Mesendoderm (in vitro differentiated cells): Measurements from ENCODE around the gene SSTR4.

Source experiments
- DNase-seq: peaks from one replicate; pipeline ENCODE4 v3.0.0; 2013
- H2AK5ac ChIP-seq: 2 replicates; pipeline ENCODE4 v1.6.1; 2013; ENCODE audit warnings: low read length, inconsistent platforms
- H2BK120ac ChIP-seq: 2 replicates; pipeline ENCODE4 v1.6.1; 2013; ENCODE audit warnings: low read depth, mild to moderate bottlenecking, low read length, moderate library complexity, mixed read lengths
- H2BK15ac ChIP-seq: replicated peaks from 2 replicates; pipeline ENCODE4 v1.6.1; 2013; ENCODE audit warnings: low read depth, mild to moderate bottlenecking, moderate library complexity
- H2BK5ac ChIP-seq: 2 replicates; pipeline ENCODE4 v1.6.1; 2013; ENCODE audit warnings: low read length, inconsistent platforms
- H3K18ac ChIP-seq: 2 replicates; pipeline ENCODE4 v1.6.1; 2013; ENCODE audit warnings: mild to moderate bottlenecking, low read length, mixed read lengths
- H3K23ac ChIP-seq: one replicate; pipeline ENCODE4 v1.6.1; 2013; ENCODE audit warnings: low read length
- H3K27ac ChIP-seq: 2 replicates; pipeline ENCODE4 v1.5.1; 2013; ENCODE audit warnings: low read depth, mild to moderate bottlenecking, inconsistent platforms, low read length, moderate library complexity
- H3K27me3 ChIP-seq: 2 replicates; pipeline ENCODE4 v1.6.1; 2013; ENCODE audit warnings: low read length, control low read depth, mild to moderate bottlenecking, inconsistent platforms; ENCODE audit not compliant: insufficient read depth, poor library complexity
- H3K36me3 ChIP-seq: 2 replicates; pipeline ENCODE4 v1.6.1; 2013; ENCODE audit warnings: low read length, inconsistent platforms; ENCODE audit not compliant: control insufficient read depth, insufficient read depth
- H3K4ac ChIP-seq: one replicate; pipeline ENCODE4 v1.6.1; 2013; ENCODE audit warnings: low read depth, mild to moderate bottlenecking, low read length, moderate library complexity
- H3K4me1 ChIP-seq: 2 replicates; pipeline ENCODE4 v1.6.1; 2013; ENCODE audit warnings: low read depth, low read length, inconsistent platforms; ENCODE audit not compliant: control insufficient read depth
- H3K4me2 ChIP-seq: 2 replicates; pipeline ENCODE4 v1.6.1; 2013; ENCODE audit warnings: low read length
- H3K4me3 ChIP-seq: 2 replicates; pipeline ENCODE4 v1.5.1; 2013; ENCODE audit warnings: mild to moderate bottlenecking, low read length
- H3K56ac ChIP-seq: one replicate; pipeline ENCODE4 v1.6.1; 2013; ENCODE audit warnings: low read length
- H3K79me1 ChIP-seq: 2 replicates; pipeline ENCODE4 v1.6.1; 2013; ENCODE audit warnings: low read length, inconsistent platforms
- H3K79me2 ChIP-seq: 2 replicates; pipeline ENCODE4 v1.6.1; 2013; ENCODE audit warnings: mild to moderate bottlenecking, low read length; ENCODE audit not compliant: control insufficient read depth, insufficient read depth
- H3K9ac ChIP-seq: 2 replicates; pipeline ENCODE4 v1.6.1; 2013; ENCODE audit warnings: low read length, inconsistent platforms
- H4K5ac ChIP-seq: one replicate; pipeline ENCODE4 v1.6.1; 2013; ENCODE audit warnings: low read length
- H4K8ac ChIP-seq: one replicate; pipeline ENCODE4 v1.6.1; 2013; ENCODE audit warnings: low read depth, mild to moderate bottlenecking, control low read depth, low read length, moderate library complexity
- WGBS: extraction: QIAGEN DNeasy Blood & Tissue Kit; methylation state at CpG from one replicate; pipeline ENCODE4 v1.1.7; 2013; ENCODE audit warnings: low lambda C conversion rate, missing lambda C conversion rate; ENCODE audit not compliant: insufficient coverage; ENCODE audit errors: extremely low coverage; 5-methylcytosine and 5-hydroxymethylcytosine counted together

The SSTR4 gene

GRCh38 chr20:23039136-23039875 is 4.2 kb downstream of the SSTR4 start:
- Histone ChIP-seq H2BK120ac (no peak overlapping the region), H3K18ac (no peak overlapping the region), H4K5ac (no peak overlapping the region), H3K79me2 (no peaks in the 10 kb centered on the region), H3K27me3 (peaks cover 2% of the 10 kb centered on the region), H3K4me1 (peaks cover 11% of the 10 kb centered on the region), H2AK5ac (no peak overlapping the region), H3K9ac (no peak overlapping the region), H3K56ac (no peak overlapping the region), H3K23ac (no peak overlapping the region), H3K79me1 (no peaks in the 10 kb centered on the region), H3K4me3 (no peak overlapping the region), H3K36me3 (no peaks in the 10 kb centered on the region), H3K4me2 (no peak overlapping the region), H2BK15ac (no peak overlapping the region), H3K4ac (no peak overlapping the region), H2BK5ac (no peak overlapping the region), H3K27ac (no peak overlapping the region), H4K8ac (no peak overlapping the region)
- no peak for DNase-seq
- WGBS, result no CpG with 5 or more reads among the region's 5 CpGs

GRCh38 chr20:23039885-23040508 is 4.9 kb downstream of the SSTR4 start:
- H4K8ac ChIP-seq, result no peak overlapping the region
- H3K4me2 ChIP-seq, result no peak overlapping the region
- H2BK5ac ChIP-seq, result no peak overlapping the region
- H3K79me2 ChIP-seq, result no peaks in the 10 kb centered on the region
- no peak overlapping the region for H3K9ac ChIP-seq
- H3K4me1 ChIP-seq, result peaks cover 11% of the 10 kb centered on the region
- no peaks in the 10 kb centered on the region for H3K27me3 ChIP-seq
- no peak overlapping the region for H3K56ac ChIP-seq
- H2BK120ac ChIP-seq, result no peak overlapping the region
- H3K4me3 ChIP-seq, result no peak overlapping the region
- H3K79me1 ChIP-seq, result no peaks in the 10 kb centered on the region
- no peak overlapping the region for H2BK15ac ChIP-seq
- no peaks in the 10 kb centered on the region for H3K36me3 ChIP-seq
- H4K5ac ChIP-seq, result no peak overlapping the region
- H3K27ac ChIP-seq, result no peak overlapping the region
- H3K18ac ChIP-seq, result no peak overlapping the region
- H2AK5ac ChIP-seq, result no peak overlapping the region
- no peak overlapping the region for H3K4ac ChIP-seq
- no peak for DNase-seq
- WGBS, result no CpG with 5 or more reads among the region's 3 CpGs
- H3K23ac ChIP-seq, result no peak overlapping the region

- no peak overlapping the region for H3K27ac ChIP-seq
- H3K23ac ChIP-seq, result no peak overlapping the region
- peaks cover 11% of the 10 kb centered on the region for H3K4me1 ChIP-seq
- no peak overlapping the region for H2BK120ac ChIP-seq
- no peak overlapping the region for H4K8ac ChIP-seq
- peaks cover 3% of the 10 kb centered on the region for H3K27me3 ChIP-seq
- no peak overlapping the region for H3K56ac ChIP-seq
- no peak overlapping the region for H4K5ac ChIP-seq
- no peak overlapping the region for H3K4me2 ChIP-seq
- H3K79me1 ChIP-seq, result no peaks in the 10 kb centered on the region
- H3K9ac ChIP-seq, result no peak overlapping the region
- H3K4ac ChIP-seq, result no peak overlapping the region
- no peak overlapping the region for H3K18ac ChIP-seq
- H3K36me3 ChIP-seq, result no peaks in the 10 kb centered on the region
- no peaks in the 10 kb centered on the region for H3K79me2 ChIP-seq
- no peak overlapping the region for H3K4me3 ChIP-seq
- H2BK15ac ChIP-seq, result no peak overlapping the region
- H2BK5ac ChIP-seq, result no peak overlapping the region
- WGBS, result no CpG with 5 or more reads among the region's 3 CpGs
- H2AK5ac ChIP-seq, result no peak overlapping the region
- DNase-seq, result no peak
These were observed 7.2 kb downstream of the SSTR4 start for GRCh38 chr20:23042270-23042669.

- H4K5ac ChIP-seq, result no peak overlapping the region
- no peak overlapping the region for H3K4me3 ChIP-seq
- no peak overlapping the region for H3K9ac ChIP-seq
- H3K27ac ChIP-seq, result no peak overlapping the region
- no peak overlapping the region for H2BK5ac ChIP-seq
- H3K4me1 ChIP-seq, result peaks cover 11% of the 10 kb centered on the region
- no peak overlapping the region for H2AK5ac ChIP-seq
- no peak overlapping the region for H4K8ac ChIP-seq
- H3K23ac ChIP-seq, result no peak overlapping the region
- no peaks in the 10 kb centered on the region for H3K79me1 ChIP-seq
- peaks cover 10% of the 10 kb centered on the region for H3K27me3 ChIP-seq
- no peak overlapping the region for H2BK120ac ChIP-seq
- H2BK15ac ChIP-seq, result no peak overlapping the region
- no CpG with 5 or more reads among the region's 6 CpGs for WGBS
- no peaks in the 10 kb centered on the region for H3K79me2 ChIP-seq
- no peak overlapping the region for H3K4ac ChIP-seq
- H3K56ac ChIP-seq, result no peak overlapping the region
- DNase-seq, result peak; percentile 51
- H3K36me3 ChIP-seq, result no peaks in the 10 kb centered on the region
- no peak overlapping the region for H3K18ac ChIP-seq
- H3K4me2 ChIP-seq, result no peak overlapping the region
These were observed 8.3 kb downstream of the SSTR4 start for GRCh38 chr20:23043376-23043775.

- H2BK15ac ChIP-seq, result no peak overlapping the region
- no peak overlapping the region for H3K4me3 ChIP-seq
- H3K27me3 ChIP-seq, result peaks cover 10% of the 10 kb centered on the region
- H3K36me3 ChIP-seq, result no peaks in the 10 kb centered on the region
- H3K18ac ChIP-seq, result no peak overlapping the region
- no peak overlapping the region for H3K9ac ChIP-seq
- H4K5ac ChIP-seq, result no peak overlapping the region
- no peak overlapping the region for H3K27ac ChIP-seq
- no peak overlapping the region for H3K4ac ChIP-seq
- H3K4me1 ChIP-seq, result peaks cover 13% of the 10 kb centered on the region
- no peak overlapping the region for H2BK120ac ChIP-seq
- no peak overlapping the region for H3K56ac ChIP-seq
- no peak overlapping the region for H2AK5ac ChIP-seq
- DNase-seq, result no peak
- H3K23ac ChIP-seq, result no peak overlapping the region
- H3K79me2 ChIP-seq, result no peaks in the 10 kb centered on the region
- H3K4me2 ChIP-seq, result no peak overlapping the region
- H3K79me1 ChIP-seq, result no peaks in the 10 kb centered on the region
- no peak overlapping the region for H2BK5ac ChIP-seq
- H4K8ac ChIP-seq, result no peak overlapping the region
These were observed 11.3 kb downstream of the SSTR4 start for GRCh38 chr20:23046431-23046830.
